IPS-NIHi7 (cell line): ENCODE measurements around the gene MLYCD.

Experiments used
- DNase-seq: peaks from one replicate; pipeline ENCODE4 v3.0.0; 2012; ENCODE audit warnings: mixed read lengths; ENCODE audit errors: extremely low spot score

Gene MLYCD

GRCh38 chr16:83954577-83955016, 55.7 kb downstream of the MLYCD start:
- no peak for DNase-seq

GRCh38 chr16:83955218-83956130, 56.6 kb downstream of the MLYCD start:
- DNase-seq = no peak

GRCh38 chr16:83956336-83957289, 57.7 kb downstream of the MLYCD start:
- peak; percentile 88 for DNase-seq

- no peak for DNase-seq
Measured at GRCh38 chr16:83957296-83957855, 58.5 kb downstream of the MLYCD start.

- no peak for DNase-seq
Measured at GRCh38 chr16:83958137-83958845, 59.4 kb downstream of the MLYCD start.

- no peak for DNase-seq
Measured at GRCh38 chr16:83958846-83959565, 60.1 kb downstream of the MLYCD start.

GRCh38 chr16:83959656-83960434, 60.9 kb downstream of the MLYCD start:
- DNase-seq = no peak

- DNase-seq = no peak
Measured at GRCh38 chr16:83960521-83961249, 61.8 kb downstream of the MLYCD start.

GRCh38 chr16:83961591-83961990, 62.7 kb downstream of the MLYCD start:
- DNase-seq = no peak

- DNase-seq = no peak
Measured at GRCh38 chr16:83963277-83964119, 64.6 kb downstream of the MLYCD start.

- no peak for DNase-seq
Measured at GRCh38 chr16:83964684-83965443, 65.9 kb downstream of the MLYCD start.

- no peak for DNase-seq
Measured at GRCh38 chr16:83965444-83966152, 66.7 kb downstream of the MLYCD start.

- DNase-seq = no peak
Measured at GRCh38 chr16:83966153-83966696, 67.3 kb downstream of the MLYCD start.

- no peak for DNase-seq
Measured at GRCh38 chr16:83967091-83967490, 68.2 kb downstream of the MLYCD start.

- peak; percentile 81 for DNase-seq
Measured at GRCh38 chr16:83967838-83968305, 69.0 kb downstream of the MLYCD start, which contains the start of gene NECAB2. Gene NECAB2 (plus strand): TSS chr16:83968244. CDS start chr16:83968649, 405 bp downstream.

- DNase-seq = peak; percentile 70
Measured at GRCh38 chr16:83968306-83968851, 69.5 kb downstream of the MLYCD start.
